ENCODE data around the gene LTF.

DNA sequence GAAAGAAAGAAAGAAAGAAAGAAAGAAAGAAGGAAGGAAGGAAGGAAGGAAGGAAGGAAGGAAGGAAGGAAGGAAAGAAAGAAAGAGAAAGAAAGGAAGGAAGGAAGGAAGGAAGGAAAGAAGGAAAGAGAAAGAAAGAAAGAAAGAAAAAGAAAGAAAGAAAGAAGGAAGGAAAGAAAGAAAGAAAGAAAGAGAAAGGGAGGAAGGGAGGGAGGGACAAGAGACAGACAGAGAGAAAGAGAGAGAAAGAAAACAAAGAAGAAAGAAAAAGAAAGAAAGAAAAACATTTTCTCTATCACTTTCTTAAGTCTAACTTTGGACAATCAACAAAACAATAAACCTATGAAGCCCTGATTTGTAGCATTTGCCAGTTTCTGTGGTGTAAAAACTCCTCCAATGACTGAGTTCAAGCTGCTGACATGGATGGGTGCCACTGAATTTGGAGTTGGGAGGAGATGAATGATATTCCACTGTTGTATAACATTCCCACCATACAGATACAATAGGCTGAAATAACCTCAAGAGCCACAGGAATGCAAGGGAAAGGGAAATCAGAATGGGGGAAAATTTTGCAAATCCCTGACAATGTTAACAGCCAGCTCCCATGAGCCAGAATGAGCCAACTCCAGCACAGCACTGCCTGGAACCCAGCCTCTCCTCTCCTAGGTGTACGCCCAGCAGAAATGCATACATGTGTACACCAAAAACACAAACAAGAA, 18.1 kb upstream of the LTF start:
- TF ChIP-seq POLR2A (IDR thresholded peaks at IDR 0.05), result no peak
- TF ChIP-seq, protein P1, sequence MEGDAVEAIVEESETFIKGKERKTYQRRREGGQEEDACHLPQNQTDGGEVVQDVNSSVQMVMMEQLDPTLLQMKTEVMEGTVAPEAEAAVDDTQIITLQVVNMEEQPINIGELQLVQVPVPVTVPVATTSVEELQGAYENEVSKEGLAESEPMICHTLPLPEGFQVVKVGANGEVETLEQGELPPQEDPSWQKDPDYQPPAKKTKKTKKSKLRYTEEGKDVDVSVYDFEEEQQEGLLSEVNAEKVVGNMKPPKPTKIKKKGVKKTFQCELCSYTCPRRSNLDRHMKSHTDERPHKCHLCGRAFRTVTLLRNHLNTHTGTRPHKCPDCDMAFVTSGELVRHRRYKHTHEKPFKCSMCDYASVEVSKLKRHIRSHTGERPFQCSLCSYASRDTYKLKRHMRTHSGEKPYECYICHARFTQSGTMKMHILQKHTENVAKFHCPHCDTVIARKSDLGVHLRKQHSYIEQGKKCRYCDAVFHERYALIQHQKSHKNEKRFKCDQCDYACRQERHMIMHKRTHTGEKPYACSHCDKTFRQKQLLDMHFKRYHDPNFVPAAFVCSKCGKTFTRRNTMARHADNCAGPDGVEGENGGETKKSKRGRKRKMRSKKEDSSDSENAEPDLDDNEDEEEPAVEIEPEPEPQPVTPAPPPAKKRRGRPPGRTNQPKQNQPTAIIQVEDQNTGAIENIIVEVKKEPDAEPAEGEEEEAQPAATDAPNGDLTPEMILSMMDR (IDR thresholded peaks at IDR 0.05), result no peak

Measured in right lobe of liver (tissue), 4 donors.